GM12875 (cell line): ENCODE results near the gene CHL1.
"Not testable (repeated sequence)": the region's sequence is repeated elsewhere in the genome, so short reads cannot be mapped to it uniquely, and the experiment has no call there.

ENCODE experiments used
- H3K4me3 ChIP-seq: one replicate; pipeline ENCODE4 v1.5.1; 2011; ENCODE audit warnings: low read depth, low read length, control low read depth
- TF ChIP-seq, protein P1 (sequence below): IDR thresholded peaks from 2 replicates; pipeline ENCODE4 v1.5.1; 2011; ENCODE audit warnings: low read depth, mild to moderate bottlenecking, control low read depth, inconsistent platforms, low read length, moderate library complexity, borderline replicate concordance; ENCODE audit not compliant: insufficient read depth

The CHL1 gene

DNA sequence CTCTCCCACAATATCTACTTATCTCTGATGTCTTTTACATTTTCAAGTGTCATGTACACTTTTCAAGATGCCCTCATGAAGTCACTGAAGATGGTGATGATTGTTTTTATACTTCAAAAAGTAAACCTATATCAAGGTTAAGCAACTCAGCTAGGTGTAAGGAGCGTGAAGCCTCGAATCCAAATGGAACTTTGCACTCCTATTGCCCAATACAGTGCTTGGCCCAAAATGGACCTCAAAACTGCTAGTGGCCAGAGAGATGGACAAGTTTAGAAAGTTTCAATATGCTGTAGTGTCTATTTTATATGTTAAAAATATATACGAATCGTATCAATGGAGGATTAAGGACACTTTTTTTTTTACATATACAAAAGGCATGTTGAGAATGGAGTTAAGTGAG is 167.7 kb downstream of the CHL1 start:
- TF ChIP-seq, protein P1, sequence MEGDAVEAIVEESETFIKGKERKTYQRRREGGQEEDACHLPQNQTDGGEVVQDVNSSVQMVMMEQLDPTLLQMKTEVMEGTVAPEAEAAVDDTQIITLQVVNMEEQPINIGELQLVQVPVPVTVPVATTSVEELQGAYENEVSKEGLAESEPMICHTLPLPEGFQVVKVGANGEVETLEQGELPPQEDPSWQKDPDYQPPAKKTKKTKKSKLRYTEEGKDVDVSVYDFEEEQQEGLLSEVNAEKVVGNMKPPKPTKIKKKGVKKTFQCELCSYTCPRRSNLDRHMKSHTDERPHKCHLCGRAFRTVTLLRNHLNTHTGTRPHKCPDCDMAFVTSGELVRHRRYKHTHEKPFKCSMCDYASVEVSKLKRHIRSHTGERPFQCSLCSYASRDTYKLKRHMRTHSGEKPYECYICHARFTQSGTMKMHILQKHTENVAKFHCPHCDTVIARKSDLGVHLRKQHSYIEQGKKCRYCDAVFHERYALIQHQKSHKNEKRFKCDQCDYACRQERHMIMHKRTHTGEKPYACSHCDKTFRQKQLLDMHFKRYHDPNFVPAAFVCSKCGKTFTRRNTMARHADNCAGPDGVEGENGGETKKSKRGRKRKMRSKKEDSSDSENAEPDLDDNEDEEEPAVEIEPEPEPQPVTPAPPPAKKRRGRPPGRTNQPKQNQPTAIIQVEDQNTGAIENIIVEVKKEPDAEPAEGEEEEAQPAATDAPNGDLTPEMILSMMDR = no peak

DNA sequence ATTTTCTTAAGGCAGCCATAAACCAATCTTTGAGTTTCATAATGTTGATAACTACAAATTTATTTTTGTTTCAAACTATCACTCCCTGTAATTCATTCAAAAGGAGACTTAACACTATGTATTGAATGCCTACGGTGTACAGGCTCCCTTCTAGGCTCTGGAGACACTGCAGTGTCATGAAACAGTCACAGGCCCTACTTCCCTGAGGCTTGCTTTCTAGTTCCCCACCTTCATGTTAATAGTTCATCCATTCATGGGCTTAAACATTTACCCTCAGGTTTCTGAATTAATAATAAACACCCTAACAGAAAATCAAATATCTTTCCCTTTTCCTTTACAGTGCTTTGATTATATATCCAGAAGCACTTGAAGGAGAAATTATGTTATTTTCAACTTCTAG is 168.7 kb downstream of the CHL1 start:
- no peak overlapping the region for H3K4me3 ChIP-seq
- TF ChIP-seq, protein P1 = no peak

More for the DNA sequence above, 167.7 kb downstream of the CHL1 start:
- no peak overlapping the region for H3K4me3 ChIP-seq

DNA sequence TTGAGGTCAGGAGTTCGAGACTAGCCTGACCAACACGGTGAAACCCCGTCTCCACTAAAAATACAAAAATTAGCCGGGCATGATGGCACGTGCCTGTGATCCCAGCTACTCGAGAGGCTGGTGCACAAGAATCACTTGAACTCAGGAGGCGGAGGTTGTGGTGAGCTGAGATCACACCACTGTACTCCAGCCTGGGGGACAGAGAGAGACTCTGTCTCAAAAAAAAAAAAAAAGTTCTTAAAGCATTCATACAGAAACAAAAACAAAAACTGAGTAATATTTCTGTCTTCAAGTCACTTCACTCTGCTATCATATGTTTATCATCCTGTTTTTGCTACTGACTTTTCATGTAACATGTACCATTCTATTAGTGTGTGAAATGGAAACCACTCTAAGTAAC is 169.7 kb downstream of the CHL1 start:
- H3K4me3 ChIP-seq = not testable (repeated sequence)

DNA sequence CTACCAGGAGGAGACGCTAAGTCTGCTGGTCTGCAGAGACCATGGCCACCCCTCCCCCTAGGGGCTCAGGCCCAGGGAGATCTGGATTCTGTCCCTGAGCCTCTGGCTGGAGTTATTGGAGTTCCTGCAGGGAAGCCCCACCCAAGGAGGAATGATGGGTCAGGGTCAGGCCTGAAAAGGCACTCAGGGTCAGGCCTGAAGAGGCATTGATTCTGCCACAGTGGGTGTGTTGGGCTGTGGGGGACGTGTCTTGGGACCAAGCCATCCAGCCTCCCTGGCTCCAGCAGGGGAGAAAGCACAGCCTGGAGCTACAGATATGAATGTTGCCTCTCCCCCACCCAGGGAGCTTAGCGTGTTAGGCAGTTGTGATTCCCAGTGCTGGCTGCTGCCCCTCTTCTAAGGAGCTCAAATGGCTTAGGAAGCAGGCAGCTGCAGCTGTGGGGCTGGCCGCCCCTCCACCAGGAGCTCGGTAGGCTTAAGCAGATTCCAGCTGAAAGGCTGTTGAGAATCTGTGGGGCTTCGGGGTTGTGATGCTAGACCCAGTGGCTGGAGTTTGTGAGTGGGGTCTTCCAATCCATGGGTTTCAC is 176.7 kb downstream of the CHL1 start:
- TF ChIP-seq, protein P1 = no peak
- H3K4me3 ChIP-seq = no peak overlapping the region

DNA sequence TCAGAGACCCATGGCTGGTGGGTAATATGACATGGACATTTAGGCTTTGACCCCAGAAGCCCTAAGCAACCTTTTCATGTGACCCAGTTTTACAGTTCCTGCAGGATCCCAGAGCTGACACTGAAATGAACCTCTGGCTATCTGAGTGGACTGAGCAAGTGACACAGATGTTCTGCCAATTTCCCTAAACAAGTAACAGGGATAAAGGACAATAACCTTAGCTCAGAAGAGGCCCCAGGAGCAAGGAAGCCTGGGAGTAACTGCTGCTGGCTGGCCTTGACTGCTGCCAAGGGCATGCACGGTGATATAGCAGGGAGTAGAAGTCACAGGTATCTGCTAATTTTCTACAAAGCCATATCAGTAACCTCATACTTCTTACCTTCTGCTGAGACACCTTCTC is 177.9 kb downstream of the CHL1 start:
- TF ChIP-seq, protein P1 = no peak
- H3K4me3 ChIP-seq = no peak overlapping the region

DNA sequence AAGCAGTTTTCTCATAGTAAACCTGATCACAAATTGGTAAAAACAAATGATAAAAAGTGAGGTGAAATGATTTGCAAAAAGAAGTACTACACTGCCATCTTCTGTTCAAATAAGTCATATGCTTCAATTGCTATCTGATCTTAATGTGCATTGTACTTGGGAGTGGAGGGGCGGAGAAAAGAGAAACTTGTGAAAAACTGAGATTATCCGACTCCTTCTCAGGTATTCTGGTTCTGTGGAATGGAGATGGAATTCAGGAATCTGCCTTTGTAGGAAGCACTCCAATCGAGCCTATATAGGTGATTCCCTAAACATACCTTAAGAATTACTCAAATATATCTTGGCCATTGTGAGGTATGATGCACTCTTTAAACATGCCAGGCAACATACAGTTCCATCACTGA is 180.6 kb downstream of the CHL1 start:
- TF ChIP-seq, protein P1 = no peak
- H3K4me3 ChIP-seq = no peak overlapping the region

DNA sequence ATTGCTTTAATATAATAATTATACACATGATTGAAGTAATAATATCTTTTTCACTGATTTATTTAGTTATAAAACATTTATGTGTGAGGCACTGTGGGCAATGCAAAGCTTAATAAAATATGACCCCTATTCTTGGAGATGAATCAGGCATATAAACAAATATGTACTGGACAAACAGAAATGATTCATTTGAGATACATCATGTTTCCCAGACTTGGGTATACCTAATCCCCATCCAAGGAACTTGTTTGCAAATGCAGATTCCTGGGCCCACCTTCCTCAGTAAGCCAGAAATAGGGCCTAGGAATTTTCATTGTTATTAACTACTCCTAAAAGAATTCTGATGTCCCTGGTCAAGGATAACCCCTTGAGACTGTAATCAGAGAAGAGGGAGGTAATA is 184.2 kb downstream of the CHL1 start:
- TF ChIP-seq, protein P1 = no peak

DNA sequence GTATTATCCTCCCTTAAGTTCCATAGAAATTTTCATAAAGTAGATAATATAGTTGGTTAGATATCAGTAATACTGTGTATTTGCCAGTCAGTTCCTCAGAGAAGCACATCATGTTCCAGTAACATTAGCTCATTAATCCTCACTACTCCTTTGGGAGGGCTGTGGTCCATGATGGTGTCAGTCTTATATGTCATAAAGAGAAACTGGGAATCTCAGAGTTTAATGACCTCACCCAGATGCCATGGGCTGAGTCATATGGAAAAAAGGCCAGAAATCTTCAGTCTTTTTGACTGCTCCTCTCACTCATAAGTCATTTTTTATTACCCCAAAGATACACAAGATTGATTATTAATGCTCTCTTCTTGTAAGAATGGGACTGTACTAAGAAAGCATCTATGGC is 188.6 kb downstream of the CHL1 start:
- H3K4me3 ChIP-seq = no peak overlapping the region
- TF ChIP-seq, protein P1 = no peak

More for the DNA sequence above, 184.2 kb downstream of the CHL1 start:
- no peak overlapping the region for H3K4me3 ChIP-seq
